Prostate gland (tissue), 2 donors: ENCODE measurements around the gene COG5. TPM values are rescaled to one million over a fixed set of nuclear protein-coding genes. Genes with fewer than 3 reads are reported as not detected.

ENCODE experiments used
- DNase-seq: peaks from one replicate; pipeline ENCODE4 v3.0.0-alpha.2; 2019; ENCODE audit warnings: low spot score
- H3K27ac ChIP-seq, 2 donors: fragments of 200-600 bp; sonication (generic); 2 replicates each; pipeline ENCODE4 v1.5.1; 2017 to 2019
- H3K27me3 ChIP-seq: fragments of 200-600 bp; sonication (generic); replicated peaks from 2 replicates; pipeline ENCODE4 v1.5.1; 2019; ENCODE audit not compliant: insufficient read depth
- H3K36me3 ChIP-seq, 2 donors: fragments of 200-600 bp; sonication (generic); 1 replicate in 1 of 2; 2 replicates in 1 of 2; pipeline versions ENCODE4 v1.5.1 to v1.8.1; 2017 to 2019
- H3K4me1 ChIP-seq: fragments of 200-600 bp; sonication (generic); replicated peaks from 2 replicates; pipeline ENCODE4 v1.5.1; 2019
- H3K4me3 ChIP-seq, 2 donors: fragments of 200-600 bp; sonication (generic); 2 replicates each; pipeline ENCODE4 v1.5.1; 2017 to 2019
- H3K9me3 ChIP-seq: fragments of 200-600 bp; sonication (generic); 2 replicates; pipeline ENCODE4 v1.5.1; 2017
- POLR2A ChIP-seq: fragments of 450-650 bp; IDR thresholded peaks from one replicate; pipeline ENCODE4 v1.6.1; 2016; ENCODE audit warnings: antibody characterized with exemption, mild to moderate bottlenecking
- POLR2AphosphoS5 ChIP-seq: sonication (generic); formaldehyde crosslinking; IDR thresholded peaks from one replicate; pipeline ENCODE4 v1.6.1; 2017; ENCODE audit warnings: antibody characterized with exemption
- WGBS: methylation state at CpG from one replicate; pipeline ENCODE4 v1.1.5; 2018; 5-methylcytosine and 5-hydroxymethylcytosine counted together
- intact Hi-C: fragments of 100-400 bp; cut with DNase I; formaldehyde crosslinking; loops from one replicate; pipeline ENCODE4 v1.14.2; 2022
- total RNA-seq, 2 donors: library from RNA; depleted of rRNA; stranded (reverse); fragments of >200 nt; gene quantifications; one replicate each; pipeline ENCODE4 v1.1.0, GENCODE V29; 2016
- TF ChIP-seq, protein P1 (sequence below), 4 experiments: fragments of 200-600 bp in 2 of 4; fragments of 450-650 bp in 2 of 4; sonication (generic) in 2 of 4; IDR thresholded peaks; 1 replicate in 3 of 4; 2 replicates in 1 of 4; pipeline ENCODE4 v1.5.1; 2016 to 2019; ENCODE audit warnings: antibody characterized with exemption in 4 of 4, mild to moderate bottlenecking in 2 of 4, moderate library complexity in 2 of 4

COG5 gene
- total RNA-seq, 2 donors from 2014 or later = 35.1 to 86.4 TPM

- DNase-seq = no peak
- no peaks in the 10 kb centered on the region for H3K4me1 ChIP-seq
- H3K4me3 ChIP-seq = no peak overlapping the region
- H3K9me3 ChIP-seq = no peaks in the 10 kb centered on the region
- no peaks in the 10 kb centered on the region for H3K27me3 ChIP-seq
- 95% methylated on average over 3 of the region's 3 CpGs for WGBS
- no peaks in the 10 kb centered on the region for H3K36me3 ChIP-seq
- no peak overlapping the region for H3K27ac ChIP-seq
- no peak for TF ChIP-seq POLR2AphosphoS5
- TF ChIP-seq, protein P1, sequence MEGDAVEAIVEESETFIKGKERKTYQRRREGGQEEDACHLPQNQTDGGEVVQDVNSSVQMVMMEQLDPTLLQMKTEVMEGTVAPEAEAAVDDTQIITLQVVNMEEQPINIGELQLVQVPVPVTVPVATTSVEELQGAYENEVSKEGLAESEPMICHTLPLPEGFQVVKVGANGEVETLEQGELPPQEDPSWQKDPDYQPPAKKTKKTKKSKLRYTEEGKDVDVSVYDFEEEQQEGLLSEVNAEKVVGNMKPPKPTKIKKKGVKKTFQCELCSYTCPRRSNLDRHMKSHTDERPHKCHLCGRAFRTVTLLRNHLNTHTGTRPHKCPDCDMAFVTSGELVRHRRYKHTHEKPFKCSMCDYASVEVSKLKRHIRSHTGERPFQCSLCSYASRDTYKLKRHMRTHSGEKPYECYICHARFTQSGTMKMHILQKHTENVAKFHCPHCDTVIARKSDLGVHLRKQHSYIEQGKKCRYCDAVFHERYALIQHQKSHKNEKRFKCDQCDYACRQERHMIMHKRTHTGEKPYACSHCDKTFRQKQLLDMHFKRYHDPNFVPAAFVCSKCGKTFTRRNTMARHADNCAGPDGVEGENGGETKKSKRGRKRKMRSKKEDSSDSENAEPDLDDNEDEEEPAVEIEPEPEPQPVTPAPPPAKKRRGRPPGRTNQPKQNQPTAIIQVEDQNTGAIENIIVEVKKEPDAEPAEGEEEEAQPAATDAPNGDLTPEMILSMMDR (IDR thresholded peaks at IDR 0.05) = no peak
- TF ChIP-seq POLR2A = no peak
- intact Hi-C loops = no loop called here
Observed at GRCh38 chr7:107269790-107270189, 293.9 kb downstream of the COG5 start.

DNA sequence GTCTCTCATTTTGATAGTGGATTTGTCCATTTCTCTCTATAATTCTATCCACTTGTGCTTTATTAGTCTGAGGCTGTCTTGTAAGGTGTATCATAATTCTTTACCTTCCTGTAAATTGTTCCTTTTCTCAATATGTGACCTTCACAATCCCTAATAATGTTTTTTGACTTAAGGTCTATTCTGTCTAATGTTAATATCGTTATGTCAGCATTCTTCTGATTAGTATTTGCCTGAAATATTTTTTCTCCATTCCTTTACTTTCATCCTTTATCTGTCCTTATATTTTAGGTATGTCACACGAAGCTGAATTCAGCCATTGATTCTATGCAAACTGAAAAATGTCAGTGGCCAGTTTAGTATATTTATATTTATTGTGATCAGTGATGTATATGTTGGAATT lies 295.1 kb downstream of the COG5 start:
- TF ChIP-seq, protein P1 (IDR thresholded peaks at IDR 0.05) = no peak
- no peak for TF ChIP-seq POLR2A
- TF ChIP-seq POLR2AphosphoS5 = no peak
- H3K27ac ChIP-seq = no peak overlapping the region
- no peak for DNase-seq
- no peaks in the 10 kb centered on the region for H3K9me3 ChIP-seq
- no peaks in the 10 kb centered on the region for H3K27me3 ChIP-seq
- WGBS = 92% methylated on average over 2 of the region's 2 CpGs
- no peak overlapping the region for H3K4me3 ChIP-seq
- intact Hi-C loops = no loop called here
- H3K36me3 ChIP-seq = no peaks in the 10 kb centered on the region
- no peaks in the 10 kb centered on the region for H3K4me1 ChIP-seq

DNA sequence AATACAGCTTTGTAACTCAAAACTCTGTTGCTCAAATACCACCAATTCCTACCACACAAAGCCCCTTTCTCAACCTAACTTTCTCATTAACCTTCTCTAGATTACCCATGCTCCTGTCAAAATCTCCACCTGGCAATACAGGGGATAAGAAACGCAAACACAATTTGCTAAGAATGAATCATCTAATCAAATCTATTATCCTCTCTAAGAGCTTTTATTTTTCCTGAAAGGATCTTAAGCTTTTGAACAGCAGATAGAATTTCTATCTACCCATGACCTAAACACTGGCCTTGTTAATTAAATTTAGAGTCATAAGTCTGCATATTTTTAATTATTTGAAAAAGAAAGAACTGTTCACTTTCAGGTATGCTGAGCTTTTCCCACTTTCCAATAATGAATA lies 296.6 kb downstream of the COG5 start:
- Histone ChIP-seq H3K9me3 (no peaks in the 10 kb centered on the region), H3K36me3 (no peaks in the 10 kb centered on the region), H3K27ac (no peak overlapping the region), H3K4me3 (no peak overlapping the region), H3K27me3 (no peaks in the 10 kb centered on the region), H3K4me1 (no peaks in the 10 kb centered on the region)
- no peak for DNase-seq
- 71% methylated on average over 1 of the region's 1 CpG for WGBS
- TF ChIP-seq POLR2AphosphoS5 = no peak
- TF ChIP-seq, protein P1 (IDR thresholded peaks at IDR 0.05) = no peak
- no peak for TF ChIP-seq POLR2A
- intact Hi-C loops = no loop called here

DNA sequence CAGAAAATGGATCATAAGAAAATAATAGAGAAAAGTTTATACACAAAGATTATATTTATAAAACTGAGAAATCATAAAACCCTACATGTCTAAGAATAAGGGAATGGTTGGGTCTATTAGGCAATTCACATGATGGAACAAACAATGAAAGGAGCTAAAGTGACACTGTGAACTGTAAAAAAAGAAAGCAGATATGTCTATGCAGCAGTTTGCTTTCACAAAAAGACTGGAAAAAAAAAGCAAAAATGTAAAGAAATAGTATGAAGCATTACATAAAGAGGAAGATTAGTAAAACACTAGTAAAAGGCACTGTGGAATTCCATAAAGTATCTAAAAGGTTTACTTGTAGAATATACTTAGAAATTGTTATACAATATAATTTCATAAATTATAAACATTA lies 299.0 kb downstream of the COG5 start:
- Histone ChIP-seq H3K27me3 (no peaks in the 10 kb centered on the region), H3K9me3 (no peaks in the 10 kb centered on the region), H3K4me3 (no peak overlapping the region), H3K36me3 (no peaks in the 10 kb centered on the region), H3K4me1 (no peaks in the 10 kb centered on the region), H3K27ac (no peak overlapping the region)
- DNase-seq = no peak
- TF ChIP-seq POLR2AphosphoS5 (no peak), POLR2A (no peak)
- TF ChIP-seq, protein P1 (IDR thresholded peaks at IDR 0.05) = no peak
- intact Hi-C loops = no loop called here

GRCh38 chr7:107262857-107263256 lies 300.9 kb downstream of the COG5 start:
- TF ChIP-seq POLR2AphosphoS5 (no peak), POLR2A (no peak)
- TF ChIP-seq, protein P1 (IDR thresholded peaks at IDR 0.05) = no peak
- intact Hi-C loops = no loop called here
- H3K27me3 ChIP-seq = no peaks in the 10 kb centered on the region
- WGBS = 75% methylated on average over 2 of the region's 2 CpGs
- H3K4me3 ChIP-seq = no peak overlapping the region
- H3K9me3 ChIP-seq = no peaks in the 10 kb centered on the region
- no peaks in the 10 kb centered on the region for H3K4me1 ChIP-seq
- no peaks in the 10 kb centered on the region for H3K36me3 ChIP-seq
- no peak overlapping the region for H3K27ac ChIP-seq
- no peak for DNase-seq
